ENCODE data around the gene THAP8.
A peak's percentile ranks its signal among the peaks of the same experiment; 100 is the strongest.

THAP8 gene

DNA sequence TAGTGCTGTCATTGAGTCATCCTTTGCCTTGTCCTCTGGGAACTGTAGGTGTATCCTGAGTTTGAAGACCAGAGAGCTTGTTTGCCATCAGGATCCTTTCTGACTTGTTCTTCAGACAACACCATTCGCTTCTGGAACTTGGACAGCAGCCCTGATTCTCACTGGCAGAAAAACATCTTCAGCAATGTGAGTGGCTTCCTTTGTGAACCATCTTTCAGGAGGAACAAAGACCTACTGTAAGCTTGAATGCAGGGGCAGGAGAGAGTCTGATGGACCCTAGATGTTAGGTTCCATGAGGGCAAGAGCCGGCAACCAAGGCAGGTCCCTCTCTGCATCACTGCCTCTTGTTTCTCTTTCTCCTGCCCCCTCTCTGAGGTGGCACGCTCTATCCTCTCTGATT lies 27.3 kb upstream of the THAP8 start (continued):
- TF ChIP-seq ZNF518A (tag by site-specific recombination; conservative IDR thresholded peaks at IDR 0.05; ENCODE audit: low read depth) (no peak), MZF1 (tag by site-specific recombination; IDR thresholded peaks at IDR 0.05; ENCODE audit: borderline replicate concordance) (no peak), HOXC10 (CRISPR knock-in tag; IDR thresholded peaks at IDR 0.05) (no peak), KLF7 (tag by site-specific recombination; IDR thresholded peaks at IDR 0.05; ENCODE audit: borderline replicate concordance) (no peak), ZNF544 (tag by site-specific recombination; IDR thresholded peaks at IDR 0.05) (no peak), ZNF76 (tag by site-specific recombination; IDR thresholded peaks at IDR 0.05; ENCODE audit: borderline replicate concordance, low read depth) (no peak), ZNF398 (tag by site-specific recombination; IDR thresholded peaks at IDR 0.05) (no peak), ZNF223 (tag by site-specific recombination; IDR thresholded peaks at IDR 0.05) (no peak), ZNF777 (tag by site-specific recombination; IDR thresholded peaks at IDR 0.05; ENCODE audit: borderline replicate concordance) (no peak)
- TF ChIP-seq, protein P1, sequence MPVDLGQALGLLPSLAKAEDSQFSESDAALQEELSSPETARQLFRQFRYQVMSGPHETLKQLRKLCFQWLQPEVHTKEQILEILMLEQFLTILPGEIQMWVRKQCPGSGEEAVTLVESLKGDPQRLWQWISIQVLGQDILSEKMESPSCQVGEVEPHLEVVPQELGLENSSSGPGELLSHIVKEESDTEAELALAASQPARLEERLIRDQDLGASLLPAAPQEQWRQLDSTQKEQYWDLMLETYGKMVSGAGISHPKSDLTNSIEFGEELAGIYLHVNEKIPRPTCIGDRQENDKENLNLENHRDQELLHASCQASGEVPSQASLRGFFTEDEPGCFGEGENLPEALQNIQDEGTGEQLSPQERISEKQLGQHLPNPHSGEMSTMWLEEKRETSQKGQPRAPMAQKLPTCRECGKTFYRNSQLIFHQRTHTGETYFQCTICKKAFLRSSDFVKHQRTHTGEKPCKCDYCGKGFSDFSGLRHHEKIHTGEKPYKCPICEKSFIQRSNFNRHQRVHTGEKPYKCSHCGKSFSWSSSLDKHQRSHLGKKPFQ (tag by site-specific recombination; IDR thresholded peaks at IDR 0.05): no peak

DNA sequence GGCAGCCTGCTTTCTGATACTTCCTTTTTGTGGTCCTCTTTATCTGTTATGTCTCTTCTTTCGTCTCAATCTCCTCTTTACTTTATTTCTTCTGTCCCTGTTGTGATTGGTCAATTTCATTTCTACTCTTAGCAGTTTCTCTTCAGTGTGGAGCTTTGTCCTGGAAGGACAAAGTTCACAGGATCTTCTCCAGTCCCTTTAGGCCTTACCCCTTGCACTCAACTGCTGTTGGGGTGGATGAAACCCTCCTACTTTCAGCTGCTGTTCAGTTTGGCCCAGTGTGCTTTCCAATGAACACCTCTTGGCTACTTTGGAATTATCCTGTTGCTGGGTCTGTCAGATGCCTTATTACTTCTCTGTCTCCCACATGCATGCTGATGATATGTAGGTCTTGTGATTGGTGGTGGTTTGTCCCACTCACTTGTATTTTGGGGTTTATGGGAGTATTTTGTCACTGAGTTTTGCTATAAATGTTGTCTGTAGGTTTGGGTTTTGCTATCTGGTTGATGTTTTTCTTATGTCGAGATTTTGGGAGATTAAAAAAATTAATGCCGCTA lies 25.4 kb upstream of the THAP8 start:
- TF ChIP-seq GLI2 (tag by site-specific recombination; IDR thresholded peaks at IDR 0.05; ENCODE audit: borderline replicate concordance, low read depth): no peak
- TF ChIP-seq KLF17 (tag by site-specific recombination; IDR thresholded peaks at IDR 0.05): no peak
- TF ChIP-seq ZNF221 (tag by site-specific recombination; IDR thresholded peaks at IDR 0.05; ENCODE audit: borderline replicate concordance): no peak
- TF ChIP-seq ZFP41 (tag by site-specific recombination; IDR thresholded peaks at IDR 0.05; ENCODE audit: borderline replicate concordance): 0 out of 2 replicates have a peak, but pooled peaks have one; percentile 2
- TF ChIP-seq ZXDB (tag by site-specific recombination; IDR thresholded peaks at IDR 0.05): no peak
- no peak for TF ChIP-seq ZNF658 (tag by site-specific recombination; IDR thresholded peaks at IDR 0.05)
- no peak for TF ChIP-seq ZNF791 (tag by site-specific recombination; IDR thresholded peaks at IDR 0.05)
- TF ChIP-seq ZNF214 (tag by site-specific recombination; IDR thresholded peaks at IDR 0.05; ENCODE audit: borderline replicate concordance): no peak
- no peak for TF ChIP-seq ZNF24 (tag by site-specific recombination; IDR thresholded peaks at IDR 0.05)
- Histone ChIP-seq H3K9me3 (ENCODE audit: control insufficient read depth, insufficient read depth, low read depth, low read length) (no peaks in the 10 kb centered on the region), H3K27ac (ENCODE audit: extremely low read depth, low read depth, low read length) (0 out of 2 replicates have a peak overlapping the region, but pooled peaks have one; percentile 34), H3K4me3 (ENCODE audit: low read depth, low read length) (no peak overlapping the region), H3K4me1 (ENCODE audit: control insufficient read depth, insufficient read depth, low read length) (0 out of 2 replicates have a peak, but pooled peaks cover 2% of the 10 kb centered on the region), H3K36me3 (ENCODE audit: control insufficient read depth in 2 of 2, insufficient read depth in 1 of 2, low read length in 2 of 2) (peaks cover 77 to 96% of the 10 kb centered on the region in 2 experiments)
- ChIA-PET CTCF (interaction anchor here (0.9 to 1.3 kb wide), 2 partner anchors 8 to 19 kb away, joined by 5 to 6 read pairs; no protein-coding TSS in a partner anchor), POLR2A (interaction anchor here (1.9 kb wide), 1 partner anchor 24 kb away, joined by 4 read pairs; no protein-coding TSS in a partner anchor)

Measured in HEK293 (cell line).